Measurements from ENCODE around the gene HBS1L.
A peak's percentile ranks its signal among the peaks of the same experiment; 100 is the strongest.

Gene HBS1L

GRCh38 chr6:135054569-135055498, at the start of gene HBS1L:
TSS of gene HBS1L (minus strand) at chr6:135054822. CDS start at chr6:135054691, 131 bp downstream.
- peak; percentile 94 for DNase-seq (ENCODE audit: low read depth)

DNA sequence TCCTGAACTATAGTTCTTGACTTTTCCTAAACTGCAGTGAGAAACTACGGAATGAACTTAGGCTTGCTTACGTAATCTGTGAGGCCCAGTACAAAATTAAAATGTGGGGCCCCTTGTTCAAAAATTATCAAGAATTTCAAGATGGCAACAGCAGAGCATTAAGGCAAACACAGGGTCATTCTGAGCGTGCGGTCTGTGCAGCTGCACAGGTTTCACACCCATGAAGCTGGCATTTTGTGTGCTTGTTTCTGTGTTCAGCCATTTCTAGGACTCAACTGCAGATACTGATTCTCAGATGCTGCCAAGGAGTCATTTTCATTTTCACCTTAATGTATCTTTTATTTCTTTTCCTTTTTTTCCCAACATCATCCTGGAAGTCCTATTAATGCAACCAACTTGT, 49.6 kb upstream of the HBS1L start:
- DNase-seq (ENCODE audit: low read depth), result no peak

- DNase-seq (ENCODE audit: low read depth), result no peak
Measured at GRCh38 chr6:135102191-135102590, 47.6 kb upstream of the HBS1L start.

GRCh38 chr6:135097172-135097571, 42.5 kb upstream of the HBS1L start:
- DNase-seq (ENCODE audit: low read depth), result no peak

- no peak for DNase-seq (ENCODE audit: low read depth)
Measured at GRCh38 chr6:135096403-135097130, 41.9 kb upstream of the HBS1L start.

GRCh38 chr6:135095716-135096115, 41.1 kb upstream of the HBS1L start:
- DNase-seq (ENCODE audit: low read depth), result no peak

- peak; percentile 33 for DNase-seq (ENCODE audit: low read depth)
Measured at GRCh38 chr6:135094403-135094821, 39.8 kb upstream of the HBS1L start.

- DNase-seq (ENCODE audit: low read depth), result no peak
Measured at GRCh38 chr6:135093578-135093977, 39.0 kb upstream of the HBS1L start.

GRCh38 chr6:135092724-135093123, 38.1 kb upstream of the HBS1L start:
- no peak for DNase-seq (ENCODE audit: low read depth)

GRCh38 chr6:135090819-135091218, 36.2 kb upstream of the HBS1L start:
- DNase-seq (ENCODE audit: low read depth), result no peak

DNA sequence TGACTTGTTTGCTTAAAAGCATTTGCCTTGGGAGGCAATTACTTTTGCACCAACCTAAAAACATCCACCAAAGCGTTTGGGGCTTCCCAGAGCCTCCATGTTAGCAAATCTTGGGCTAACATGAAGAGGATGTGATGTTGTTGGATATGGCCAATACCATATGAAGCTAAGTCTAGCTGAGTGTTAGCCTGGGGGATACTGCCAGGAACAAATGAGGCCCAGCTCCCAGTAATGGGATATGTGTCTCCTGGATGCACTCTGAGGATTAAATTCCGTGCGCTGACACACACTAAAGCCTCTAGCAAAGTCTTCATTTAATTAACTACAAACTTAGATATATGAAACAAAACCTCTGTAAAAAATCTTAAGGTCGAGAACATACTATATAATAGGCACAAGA, 35.3 kb upstream of the HBS1L start:
- no peak for DNase-seq (ENCODE audit: low read depth)

GRCh38 chr6:135088818-135089809, 34.5 kb upstream of the HBS1L start:
- DNase-seq (ENCODE audit: low read depth), result no peak

DNA sequence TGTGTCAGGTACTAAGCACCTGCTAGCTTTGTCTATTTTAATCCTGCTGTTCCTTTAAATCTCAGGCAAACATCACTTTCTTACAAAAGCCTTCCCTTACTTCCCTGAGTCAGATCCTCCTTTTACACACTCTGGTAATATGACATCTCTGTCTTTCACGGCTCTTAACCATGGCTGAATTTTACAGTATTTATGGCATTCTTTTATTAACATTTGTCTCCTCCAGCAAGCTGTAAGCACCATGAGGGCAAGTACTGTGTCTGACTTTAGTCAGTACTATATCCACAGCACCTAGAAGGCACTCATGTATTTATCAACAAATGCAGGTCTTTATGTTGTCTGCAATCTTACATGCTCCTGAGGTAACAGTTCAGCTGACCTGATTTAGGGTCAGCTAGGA, 33.7 kb upstream of the HBS1L start:
- no peak for DNase-seq (ENCODE audit: low read depth)

DNA sequence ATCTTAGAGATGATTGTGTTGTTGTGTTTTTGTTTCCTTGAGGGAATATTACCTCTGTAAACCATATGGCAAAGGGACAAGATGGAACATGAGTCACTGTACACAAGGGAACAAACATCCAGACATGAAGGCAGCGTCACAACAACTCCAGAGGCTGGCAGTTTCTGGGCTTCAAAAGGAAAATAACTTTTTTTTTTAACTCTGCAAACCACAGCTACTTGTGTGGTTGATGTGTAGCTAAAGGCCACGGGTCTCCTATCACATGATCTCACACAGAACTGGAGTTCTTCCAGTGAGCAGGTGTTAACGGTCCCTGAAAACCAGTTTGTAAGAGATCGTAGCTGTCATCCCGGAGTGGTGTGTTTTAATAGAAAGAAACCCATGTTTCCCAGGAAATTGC, 33.2 kb upstream of the HBS1L start:
- DNase-seq (ENCODE audit: low read depth), result no peak

DNA sequence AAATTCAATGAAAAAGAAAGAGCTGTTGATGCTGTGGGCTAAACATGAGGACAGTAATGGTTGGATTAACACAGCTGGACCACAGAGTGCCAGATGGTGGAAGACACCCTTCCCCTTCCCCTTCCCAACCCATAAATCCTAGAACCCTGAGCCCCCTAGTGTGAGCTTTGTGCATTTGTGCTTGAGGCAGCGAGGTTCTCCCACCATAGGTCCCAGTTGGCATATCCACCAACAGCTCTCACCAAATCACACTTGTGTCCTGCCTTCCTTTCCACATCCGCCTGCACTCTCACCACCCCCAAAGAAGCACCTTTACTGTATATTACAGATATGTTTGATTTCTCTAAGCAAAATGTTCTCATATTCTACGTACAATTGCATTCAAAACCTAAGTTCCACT, 32.8 kb upstream of the HBS1L start:
- DNase-seq (ENCODE audit: low read depth), result no peak

DNA sequence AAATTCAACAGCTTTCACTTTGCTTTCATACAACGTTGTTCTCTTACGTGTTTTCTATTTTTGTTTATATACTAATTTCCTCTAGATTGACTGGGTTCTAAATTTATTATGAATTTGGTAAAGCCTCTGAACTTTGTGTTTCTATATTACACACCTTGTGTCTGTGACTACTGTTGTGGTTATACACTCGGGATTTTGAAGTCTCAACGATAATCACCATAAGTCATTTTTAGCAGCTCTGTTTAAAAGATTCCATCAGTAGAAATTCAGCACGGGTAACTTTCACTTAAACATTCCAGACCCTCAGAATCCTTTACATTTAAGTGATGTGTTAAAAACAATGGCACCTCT, 31.8 kb upstream of the HBS1L start:
- no peak for DNase-seq (ENCODE audit: low read depth)

DNA sequence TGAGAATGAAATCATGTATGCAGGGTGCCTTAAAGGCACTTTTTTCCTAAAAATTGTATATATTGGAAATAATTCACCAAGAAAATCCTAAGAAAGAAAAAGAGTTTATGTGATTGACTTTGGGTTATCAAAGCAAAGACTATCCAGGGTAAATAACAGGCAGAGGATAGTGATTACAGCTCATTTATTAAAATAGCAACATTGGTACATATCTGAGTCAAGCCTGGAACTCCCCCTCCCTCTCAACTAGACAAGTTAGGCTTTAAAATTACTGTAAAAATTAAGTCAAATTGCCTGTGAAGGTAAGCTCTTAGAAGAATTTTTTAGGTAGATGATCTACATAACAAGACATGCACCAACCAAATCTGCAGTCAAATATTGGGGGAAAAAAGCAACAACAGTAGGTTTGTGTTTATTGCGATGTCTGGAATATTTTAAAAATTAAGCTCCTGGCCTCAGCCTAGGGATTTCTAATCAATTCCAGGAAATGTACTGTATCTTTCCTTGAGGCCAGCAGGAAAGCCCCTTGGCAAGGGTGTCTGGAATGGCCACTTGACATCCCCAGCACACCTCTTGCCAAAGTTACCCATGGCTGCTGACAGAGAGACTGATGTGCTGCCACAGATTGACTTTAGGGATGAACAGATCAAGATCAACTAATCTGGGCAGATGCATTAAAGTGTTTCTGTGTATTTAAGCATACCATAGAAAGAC, 31.2 kb upstream of the HBS1L start:
- no peak for DNase-seq (ENCODE audit: low read depth)

DNA sequence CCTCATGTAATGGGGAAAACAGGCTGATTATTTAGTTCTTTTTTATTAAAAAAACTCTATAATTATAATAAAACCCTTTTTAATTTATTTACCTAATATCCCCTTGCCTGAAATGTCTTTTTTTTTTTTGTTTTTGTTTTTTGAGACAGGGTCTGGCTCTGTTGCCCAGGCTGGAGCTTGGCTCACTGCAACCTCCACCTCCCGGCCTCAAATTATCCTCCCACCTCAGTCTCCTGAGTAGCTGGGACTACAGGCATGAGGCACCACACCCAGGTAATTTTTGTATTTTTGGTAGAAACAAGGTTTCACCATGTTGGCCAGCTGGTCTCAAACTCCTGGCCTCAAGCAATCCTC, 30.3 kb upstream of the HBS1L start:
- no peak for DNase-seq (ENCODE audit: low read depth)

DNA sequence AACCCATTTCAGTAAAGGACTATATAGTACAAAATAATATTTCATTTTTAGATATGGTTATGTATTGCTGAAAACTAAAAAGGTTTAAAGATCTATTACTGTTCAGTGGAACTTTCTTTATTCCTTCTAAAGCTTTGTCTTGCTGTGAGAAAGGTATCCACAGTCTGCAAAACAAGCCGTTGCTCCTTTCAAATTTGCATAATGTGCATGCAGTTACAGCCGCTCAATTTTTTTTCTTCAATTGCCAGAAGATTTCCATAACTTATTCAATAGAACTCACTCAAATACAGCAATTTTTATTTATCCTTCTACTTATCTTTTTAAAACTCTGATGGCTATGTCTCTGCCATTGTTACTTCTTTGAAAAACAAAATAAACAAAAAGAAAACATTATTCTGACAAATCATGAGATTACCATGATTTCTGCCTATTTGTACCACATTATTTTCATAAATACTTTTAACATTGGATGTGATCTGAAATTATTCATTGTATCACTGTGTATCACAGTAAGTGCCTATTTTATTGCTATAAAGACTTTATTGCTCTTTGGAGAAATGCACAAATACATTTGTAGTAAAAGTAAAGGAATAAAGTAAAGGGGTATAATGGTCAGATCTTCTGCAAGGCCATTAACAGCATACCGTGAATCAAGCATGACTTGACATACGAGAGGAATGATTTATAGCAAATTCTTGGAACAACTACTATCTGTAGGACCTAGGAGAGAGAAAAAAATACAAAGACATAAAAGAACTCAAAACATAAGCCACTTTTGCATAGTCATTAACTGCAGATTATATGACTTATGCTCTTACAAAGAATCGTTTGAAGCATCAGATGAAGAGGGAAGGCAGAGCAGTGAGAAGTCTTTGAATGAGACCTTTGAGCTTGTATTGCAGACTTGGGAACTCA, 29.6 kb upstream of the HBS1L start:
- no peak for DNase-seq (ENCODE audit: low read depth)

DNA sequence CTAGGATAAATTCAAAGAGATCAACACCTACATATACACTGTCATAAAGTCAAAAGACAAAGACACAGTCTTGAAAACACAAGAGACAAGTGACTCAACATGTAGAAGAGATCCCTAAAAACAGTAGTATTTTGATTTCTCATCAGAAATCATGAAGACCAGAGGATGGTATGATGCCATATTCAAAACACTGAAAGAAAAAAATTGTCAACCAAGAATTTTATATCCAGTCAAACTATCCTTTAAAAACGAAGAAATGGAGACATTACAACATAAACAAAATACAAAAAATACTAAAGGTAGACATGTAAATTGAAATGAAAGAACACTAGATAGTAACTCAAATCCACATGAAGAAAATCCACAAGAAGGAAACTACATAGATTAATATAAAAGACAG, 27.3 kb upstream of the HBS1L start:
- no peak for DNase-seq (ENCODE audit: low read depth)

- no peak for DNase-seq (ENCODE audit: low read depth)
Measured at GRCh38 chr6:135075018-135075417, 20.4 kb upstream of the HBS1L start.

All from stimulated activated CD4-positive, alpha-beta T cell treated with anti-CD3 and anti-CD28 coated beads, Interleukin-2, amount 100 ng/mL, for 4 hours (primary cell).